ENCODE data around the gene THNSL1.

THNSL1 gene

DNA sequence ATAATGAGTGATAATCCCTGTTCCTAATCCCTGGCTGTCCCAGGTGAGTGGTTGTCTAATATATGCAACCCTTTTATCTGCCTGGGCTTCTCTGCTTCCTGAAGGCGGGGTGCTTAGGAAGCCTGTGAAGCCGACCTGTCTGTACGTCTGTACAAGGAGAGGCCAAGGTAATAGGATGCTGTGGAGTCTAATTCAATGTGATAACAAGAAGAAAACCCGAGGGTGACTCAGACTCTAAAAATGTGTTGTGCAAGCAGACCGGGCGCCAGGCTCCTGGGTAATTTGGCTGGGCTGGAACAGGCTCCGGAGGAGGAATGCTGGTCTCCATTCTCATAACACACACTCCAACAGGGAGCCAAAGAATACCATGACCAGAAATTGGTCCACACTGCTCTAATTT lies 43.6 kb downstream of the THNSL1 start:
- H3K27me3 ChIP-seq (replicated peaks) = no peaks in the 10 kb centered on the region
- DNase-seq = peak; percentile 90
- H3K27ac ChIP-seq = no peak overlapping the region
- H3K4me3 ChIP-seq (ENCODE audit: low read depth, low read length) = no peak overlapping the region
- TF ChIP-seq, protein P1, sequence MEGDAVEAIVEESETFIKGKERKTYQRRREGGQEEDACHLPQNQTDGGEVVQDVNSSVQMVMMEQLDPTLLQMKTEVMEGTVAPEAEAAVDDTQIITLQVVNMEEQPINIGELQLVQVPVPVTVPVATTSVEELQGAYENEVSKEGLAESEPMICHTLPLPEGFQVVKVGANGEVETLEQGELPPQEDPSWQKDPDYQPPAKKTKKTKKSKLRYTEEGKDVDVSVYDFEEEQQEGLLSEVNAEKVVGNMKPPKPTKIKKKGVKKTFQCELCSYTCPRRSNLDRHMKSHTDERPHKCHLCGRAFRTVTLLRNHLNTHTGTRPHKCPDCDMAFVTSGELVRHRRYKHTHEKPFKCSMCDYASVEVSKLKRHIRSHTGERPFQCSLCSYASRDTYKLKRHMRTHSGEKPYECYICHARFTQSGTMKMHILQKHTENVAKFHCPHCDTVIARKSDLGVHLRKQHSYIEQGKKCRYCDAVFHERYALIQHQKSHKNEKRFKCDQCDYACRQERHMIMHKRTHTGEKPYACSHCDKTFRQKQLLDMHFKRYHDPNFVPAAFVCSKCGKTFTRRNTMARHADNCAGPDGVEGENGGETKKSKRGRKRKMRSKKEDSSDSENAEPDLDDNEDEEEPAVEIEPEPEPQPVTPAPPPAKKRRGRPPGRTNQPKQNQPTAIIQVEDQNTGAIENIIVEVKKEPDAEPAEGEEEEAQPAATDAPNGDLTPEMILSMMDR (IDR thresholded peaks at IDR 0.05; ENCODE audit: low read depth, low read length, missing control alignments) = no peak
- in situ Hi-C loops (cut with HindIII; ENCODE audit: low pct_ligation_motif_present, low sequenced_read_pairs) = no loop called here
- H3K36me3 ChIP-seq (replicated peaks) = no peaks in the 10 kb centered on the region

DNA sequence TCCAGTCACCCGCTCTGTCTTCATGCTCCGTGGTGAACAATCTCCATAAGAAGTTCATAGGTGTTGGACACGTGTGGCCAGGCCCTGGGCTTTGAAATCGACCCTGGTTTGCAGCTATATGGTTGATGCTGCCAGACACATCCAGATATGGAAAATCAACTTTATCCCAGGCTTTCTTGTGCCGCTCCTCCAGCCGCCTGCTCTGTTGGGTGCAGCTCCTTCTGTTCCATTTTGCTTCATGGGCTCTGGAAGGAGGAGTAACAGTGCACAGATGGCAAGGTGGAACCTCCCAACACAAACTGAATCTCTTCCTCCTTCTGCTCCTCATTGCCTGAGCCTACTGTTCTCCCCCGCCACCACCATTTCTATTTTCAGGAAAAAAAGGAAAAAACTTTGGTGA lies 44.7 kb downstream of the THNSL1 start:
- no peak for DNase-seq
- in situ Hi-C loops (cut with HindIII; ENCODE audit: low pct_ligation_motif_present, low sequenced_read_pairs) = no loop called here
- no peaks in the 10 kb centered on the region for H3K36me3 ChIP-seq (replicated peaks)
- no peak overlapping the region for H3K4me3 ChIP-seq (ENCODE audit: low read depth, low read length)
- no peaks in the 10 kb centered on the region for H3K27me3 ChIP-seq (replicated peaks)
- H3K27ac ChIP-seq = no peak overlapping the region
- TF ChIP-seq, protein P1 (IDR thresholded peaks at IDR 0.05; ENCODE audit: low read depth, low read length, missing control alignments) = no peak

DNA sequence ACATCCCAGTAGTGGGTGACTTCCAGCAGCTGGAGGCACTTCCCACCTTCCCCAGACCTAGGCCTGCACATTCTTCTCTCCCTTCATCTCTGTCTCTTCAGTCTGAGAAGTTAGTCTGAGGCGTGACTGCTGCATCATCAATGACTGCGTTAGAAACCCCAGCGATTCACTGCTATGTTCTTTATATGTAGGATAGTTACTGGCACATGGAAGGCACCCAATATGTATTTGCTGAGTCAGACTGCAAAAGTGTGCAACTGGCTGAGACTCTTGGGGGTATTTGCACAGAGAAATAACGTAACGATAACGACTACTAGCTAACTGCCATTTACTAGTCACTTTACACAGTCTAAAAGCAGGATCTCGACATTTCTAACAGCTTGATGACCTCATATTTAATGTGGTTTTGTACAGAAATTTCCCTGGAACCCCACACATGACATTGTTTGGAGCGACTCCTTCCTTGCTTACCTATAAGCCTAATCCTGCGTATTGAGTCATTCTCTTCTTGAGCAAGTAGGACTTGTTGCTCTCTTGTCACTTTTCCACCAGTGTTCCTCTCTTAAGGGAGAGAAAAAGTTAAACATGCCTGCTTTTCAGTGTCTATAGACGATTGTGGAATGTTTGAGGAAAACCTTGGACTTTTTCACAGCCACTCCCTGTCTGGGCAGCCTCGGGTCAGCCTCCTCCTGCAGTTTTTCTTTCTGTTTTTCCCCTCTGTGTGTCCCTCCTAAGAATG lies 45.5 kb downstream of the THNSL1 start:
- in situ Hi-C loops (cut with HindIII; ENCODE audit: low pct_ligation_motif_present, low sequenced_read_pairs) = no loop called here
- peak overlapping the region; percentile 12 for H3K4me3 ChIP-seq (ENCODE audit: low read depth, low read length)
- H3K27me3 ChIP-seq (replicated peaks) = no peaks in the 10 kb centered on the region
- peak overlapping the region; percentile 10 for H3K27ac ChIP-seq
- no peaks in the 10 kb centered on the region for H3K36me3 ChIP-seq (replicated peaks)
- TF ChIP-seq, protein P1 (IDR thresholded peaks at IDR 0.05; ENCODE audit: low read depth, low read length, missing control alignments) = no peak
- DNase-seq = no peak

DNA sequence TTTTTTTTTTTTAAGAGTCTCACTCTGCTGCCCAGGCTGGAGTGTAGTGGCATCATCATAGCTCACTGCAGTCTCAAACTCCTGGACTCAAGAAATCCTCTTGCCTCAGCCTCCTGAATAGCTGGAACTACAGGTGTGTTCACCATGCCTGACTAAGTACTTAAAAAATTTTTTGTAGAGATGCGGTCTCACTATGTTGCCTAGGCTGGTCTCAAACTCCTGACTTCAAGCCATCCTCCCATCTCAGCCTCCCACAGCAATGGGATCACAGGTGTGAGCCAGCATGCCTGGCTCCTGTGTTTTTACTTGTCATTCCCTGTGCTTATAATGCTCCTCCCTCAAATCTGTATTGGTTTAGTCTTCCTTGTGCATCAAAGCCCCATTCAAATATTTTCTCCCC lies 46.7 kb downstream of the THNSL1 start:
- no peaks in the 10 kb centered on the region for H3K36me3 ChIP-seq (replicated peaks)
- H3K27ac ChIP-seq = no peak overlapping the region
- in situ Hi-C loops (cut with HindIII; ENCODE audit: low pct_ligation_motif_present, low sequenced_read_pairs) = no loop called here
- TF ChIP-seq, protein P1 (IDR thresholded peaks at IDR 0.05; ENCODE audit: low read depth, low read length, missing control alignments) = no peak
- no peak overlapping the region for H3K4me3 ChIP-seq (ENCODE audit: low read depth, low read length)
- no peak for DNase-seq
- H3K27me3 ChIP-seq (replicated peaks) = no peaks in the 10 kb centered on the region

DNA sequence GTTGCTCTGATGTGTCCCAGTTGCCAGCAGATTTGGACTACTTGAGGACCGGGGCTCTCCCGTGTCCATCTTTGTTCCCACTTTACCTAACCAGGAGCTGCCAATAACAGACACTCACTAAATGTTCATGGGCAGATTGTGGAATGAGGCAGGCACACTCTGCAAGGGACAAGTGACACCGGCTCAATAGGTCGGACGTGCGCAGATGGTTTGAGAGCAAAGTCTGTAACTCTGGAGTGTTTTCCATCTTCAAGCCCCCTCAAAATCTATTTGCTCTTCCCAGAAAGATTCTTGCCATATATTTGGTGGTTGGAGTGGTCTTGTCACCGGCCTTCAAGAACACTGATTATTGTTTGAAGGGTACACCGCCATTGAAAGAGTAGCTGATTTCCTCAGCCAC lies 47.2 kb downstream of the THNSL1 start:
- TF ChIP-seq, protein P1 (IDR thresholded peaks at IDR 0.05; ENCODE audit: low read depth, low read length, missing control alignments) = no peak
- no peaks in the 10 kb centered on the region for H3K27me3 ChIP-seq (replicated peaks)
- in situ Hi-C loops (cut with HindIII; ENCODE audit: low pct_ligation_motif_present, low sequenced_read_pairs) = no loop called here
- DNase-seq = no peak
- no peak overlapping the region for H3K4me3 ChIP-seq (ENCODE audit: low read depth, low read length)
- H3K36me3 ChIP-seq (replicated peaks) = no peaks in the 10 kb centered on the region
- H3K27ac ChIP-seq = no peak overlapping the region

DNA sequence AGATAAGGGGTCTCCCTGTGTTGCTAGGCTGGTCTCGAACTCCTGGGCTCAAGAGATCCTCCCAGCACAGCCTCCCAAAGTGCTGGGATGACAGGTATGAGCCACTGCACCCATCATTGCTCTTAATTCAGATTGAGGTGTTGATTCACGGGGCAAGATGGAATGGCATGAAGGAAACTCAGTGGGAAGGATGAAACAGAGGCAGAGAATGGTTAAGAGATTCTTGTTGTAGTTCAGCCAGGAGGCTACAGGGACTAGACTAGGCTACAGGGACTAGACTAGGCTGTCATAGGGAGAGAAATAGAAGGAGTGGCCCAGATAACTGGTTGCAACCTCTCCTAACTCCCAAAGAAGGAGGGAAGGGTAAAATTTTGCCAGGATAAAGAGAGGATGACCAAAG lies 48.0 kb downstream of the THNSL1 start:
- H3K27ac ChIP-seq = no peak overlapping the region
- in situ Hi-C loops (cut with HindIII; ENCODE audit: low pct_ligation_motif_present, low sequenced_read_pairs) = no loop called here
- H3K36me3 ChIP-seq (replicated peaks) = no peaks in the 10 kb centered on the region
- H3K27me3 ChIP-seq (replicated peaks) = no peaks in the 10 kb centered on the region
- TF ChIP-seq, protein P1 (IDR thresholded peaks at IDR 0.05; ENCODE audit: low read depth, low read length, missing control alignments) = no peak
- no peak overlapping the region for H3K4me3 ChIP-seq (ENCODE audit: low read depth, low read length)
- DNase-seq = no peak

Measured in brain microvascular endothelial cell (primary cell).